ENCODE data around the gene B4GALT6. TPM values are rescaled to one million over a fixed set of nuclear protein-coding genes. Genes with fewer than 3 reads are reported as not detected.
A peak's percentile ranks its signal among the peaks of the same experiment; 100 is the strongest.

The B4GALT6 gene
- total and polyA plus RNA-seq, 11 donors: 1.3 to 11.9 (median 5.6) TPM

DNA sequence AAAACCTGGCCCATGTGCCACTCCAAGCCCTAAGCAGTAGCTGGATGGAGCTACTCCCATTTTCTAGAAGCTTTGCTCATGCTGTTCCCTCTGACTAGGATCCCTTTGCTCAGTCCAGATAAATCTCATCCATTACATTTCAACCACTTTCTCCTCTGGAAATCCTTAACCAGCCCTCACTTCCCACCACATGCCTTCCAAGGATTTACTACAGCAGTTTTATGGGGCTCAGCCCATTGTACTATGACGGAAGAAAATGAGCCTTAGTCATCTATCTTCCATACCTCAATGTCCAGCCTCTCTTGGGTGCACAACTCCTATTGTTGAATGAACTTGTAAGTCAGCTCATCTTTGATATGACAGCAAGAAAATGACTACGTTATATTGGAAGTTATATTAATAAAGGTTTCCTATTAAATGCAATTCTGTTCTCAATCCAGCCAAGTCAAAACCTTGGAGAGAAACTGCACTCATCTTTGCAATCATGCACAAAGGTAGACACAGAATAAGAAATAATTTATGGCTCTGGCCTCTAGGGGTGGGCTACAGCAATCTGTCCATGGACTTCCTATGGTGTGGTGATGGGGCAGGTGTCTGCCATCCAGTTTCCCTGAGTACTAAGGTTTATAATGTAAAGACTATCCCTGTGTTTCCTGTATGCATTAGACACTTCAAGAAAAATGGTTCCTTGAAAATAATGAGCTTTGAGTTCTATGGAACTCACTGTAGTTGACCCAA, 3.4 kb downstream of the B4GALT6 start:
- ATAC-seq: no peak
- no peaks in the 10 kb centered on the region for H3K27me3 ChIP-seq
- no peak overlapping the region for H3K27ac ChIP-seq
- peaks cover 0 to 23% (median 4%) of the 10 kb centered on the region in 12 donors for H3K4me1 ChIP-seq
- no peaks in the 10 kb centered on the region for H3K36me3 ChIP-seq
- H3K9me3 ChIP-seq: no peaks in the 10 kb centered on the region
- H3K4me3 ChIP-seq: no peak overlapping the region
- 91 to 98% (median 97%) methylated on average over 2 of the region's 2 CpGs for WGBS, 4 donors
- TF ChIP-seq POLR2A (IDR thresholded peaks at IDR 0.05): no peak
- TF ChIP-seq, protein P1, sequence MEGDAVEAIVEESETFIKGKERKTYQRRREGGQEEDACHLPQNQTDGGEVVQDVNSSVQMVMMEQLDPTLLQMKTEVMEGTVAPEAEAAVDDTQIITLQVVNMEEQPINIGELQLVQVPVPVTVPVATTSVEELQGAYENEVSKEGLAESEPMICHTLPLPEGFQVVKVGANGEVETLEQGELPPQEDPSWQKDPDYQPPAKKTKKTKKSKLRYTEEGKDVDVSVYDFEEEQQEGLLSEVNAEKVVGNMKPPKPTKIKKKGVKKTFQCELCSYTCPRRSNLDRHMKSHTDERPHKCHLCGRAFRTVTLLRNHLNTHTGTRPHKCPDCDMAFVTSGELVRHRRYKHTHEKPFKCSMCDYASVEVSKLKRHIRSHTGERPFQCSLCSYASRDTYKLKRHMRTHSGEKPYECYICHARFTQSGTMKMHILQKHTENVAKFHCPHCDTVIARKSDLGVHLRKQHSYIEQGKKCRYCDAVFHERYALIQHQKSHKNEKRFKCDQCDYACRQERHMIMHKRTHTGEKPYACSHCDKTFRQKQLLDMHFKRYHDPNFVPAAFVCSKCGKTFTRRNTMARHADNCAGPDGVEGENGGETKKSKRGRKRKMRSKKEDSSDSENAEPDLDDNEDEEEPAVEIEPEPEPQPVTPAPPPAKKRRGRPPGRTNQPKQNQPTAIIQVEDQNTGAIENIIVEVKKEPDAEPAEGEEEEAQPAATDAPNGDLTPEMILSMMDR (IDR thresholded peaks at IDR 0.05): peak in 3 of 12 donors; percentile 8 to 41 (median 35)
- intact Hi-C loops (cut with DNase I): loop anchor here in 1 of 10 donors (5.0 kb wide), 1 partner anchor 41 kb away; no protein-coding TSS in a partner anchor
- DNase-seq: no peak

- Histone ChIP-seq H3K4me1 (peaks cover 0 to 18% (median under 1%) of the 10 kb centered on the region in 12 donors), H3K9me3 (no peaks in the 10 kb centered on the region), H3K36me3 (no peaks in the 10 kb centered on the region), H3K27me3 (no peaks in the 10 kb centered on the region), H3K27ac (no peak overlapping the region), H3K4me3 (no peak overlapping the region)
- intact Hi-C loops (cut with DNase I): loop anchor here in 1 of 10 donors (5.0 kb wide), 1 partner anchor 42 kb away; no protein-coding TSS in a partner anchor
- 62 to 80% (median 69%) methylated on average over 1 of the region's 1 CpG for WGBS, 4 donors
- TF ChIP-seq, protein P1 (IDR thresholded peaks at IDR 0.05): no peak
- TF ChIP-seq POLR2A (IDR thresholded peaks at IDR 0.05): no peak
- peak in 1 of 4 donors; percentile 9 for ATAC-seq
- no peak for DNase-seq
Observed at GRCh38 chr18:31680433-31680811, 4.0 kb downstream of the B4GALT6 start.

DNA sequence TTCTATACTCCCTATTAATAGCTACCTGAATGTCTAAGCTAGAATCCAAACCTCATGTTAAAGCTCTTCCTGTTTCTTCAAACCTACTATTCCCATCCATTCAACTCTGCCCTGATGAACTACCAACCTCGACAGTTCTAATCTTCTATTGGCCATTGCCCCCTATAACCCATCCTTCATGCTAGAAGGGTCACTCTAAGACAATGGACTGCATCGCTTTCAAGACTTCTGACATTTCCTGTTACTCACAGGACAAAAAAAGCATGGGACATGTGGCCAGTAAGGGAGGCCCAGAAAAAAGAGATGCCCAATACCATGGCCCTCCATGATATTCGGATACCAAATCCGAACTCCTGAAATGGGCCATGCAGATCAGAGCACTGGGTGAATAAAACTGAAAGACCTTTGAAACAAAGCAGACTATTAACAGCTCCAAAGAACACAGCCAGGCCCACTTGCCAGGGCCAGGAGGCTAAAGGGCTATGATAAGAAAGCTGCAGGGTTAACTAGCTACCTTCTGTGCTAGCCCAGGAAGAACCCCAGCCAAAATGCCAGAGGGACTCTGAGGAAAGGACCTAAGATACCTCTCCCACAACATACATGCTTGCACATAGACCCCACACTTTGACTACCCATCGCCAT, 4.5 kb downstream of the B4GALT6 start:
- no peak overlapping the region for H3K4me3 ChIP-seq
- DNase-seq: no peak
- ATAC-seq: peak in 2 of 4 donors; percentile 9 to 10
- WGBS, 4 donors: 79 to 87% (median 83%) methylated on average over 5 of the region's 5 CpGs
- peaks cover 0 to 18% (median 0%) of the 10 kb centered on the region in 12 donors for H3K4me1 ChIP-seq
- no peaks in the 10 kb centered on the region for H3K9me3 ChIP-seq
- no peaks in the 10 kb centered on the region for H3K36me3 ChIP-seq
- no peaks in the 10 kb centered on the region for H3K27me3 ChIP-seq
- no peak for TF ChIP-seq POLR2A (IDR thresholded peaks at IDR 0.05)
- TF ChIP-seq, protein P1 (IDR thresholded peaks at IDR 0.05): no peak
- intact Hi-C loops (cut with DNase I): loop anchor here in 1 of 10 donors (5.0 kb wide), 1 partner anchor 42 kb away; no protein-coding TSS in a partner anchor
- H3K27ac ChIP-seq: peak overlapping the region in 1 of 12 donors; percentile 47

DNA sequence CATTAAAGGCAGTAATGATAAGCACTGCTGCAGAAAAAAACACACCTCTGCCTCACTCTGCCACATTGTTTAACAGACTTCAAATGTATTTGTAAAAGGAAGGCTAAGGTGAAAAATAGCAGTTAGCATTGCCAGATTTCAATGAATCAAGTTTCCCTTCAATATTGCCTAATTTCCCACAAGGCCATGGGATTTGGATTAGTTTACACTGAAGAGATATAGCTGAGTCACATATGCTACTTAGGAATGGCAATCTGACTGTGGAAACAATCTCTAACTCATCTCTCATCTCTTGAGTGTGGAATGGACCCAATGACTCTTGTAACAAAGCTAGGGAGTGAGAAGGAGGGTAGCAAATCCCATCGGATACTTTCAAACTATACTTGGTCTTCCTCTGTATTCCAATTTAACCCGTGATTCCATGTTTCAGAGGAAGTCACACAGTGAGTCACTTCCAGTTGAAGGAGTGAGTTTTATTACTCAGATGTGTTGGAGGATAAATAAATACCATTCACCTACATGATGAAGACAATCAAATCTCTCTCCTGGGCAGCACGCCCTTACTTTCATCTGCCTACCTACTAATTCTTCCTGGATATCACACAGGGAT, 5.1 kb downstream of the B4GALT6 start:
- H3K9me3 ChIP-seq: no peaks in the 10 kb centered on the region
- no peaks in the 10 kb centered on the region for H3K27me3 ChIP-seq
- no peak for TF ChIP-seq POLR2A (IDR thresholded peaks at IDR 0.05)
- TF ChIP-seq, protein P1 (IDR thresholded peaks at IDR 0.05): no peak
- no peaks in the 10 kb centered on the region for H3K36me3 ChIP-seq
- peaks cover 0 to 17% (median 0%) of the 10 kb centered on the region in 12 donors for H3K4me1 ChIP-seq
- peak overlapping the region in 1 of 12 donors; percentile 47 for H3K27ac ChIP-seq
- DNase-seq (no peak), ATAC-seq (peak in 2 of 4 donors; percentile 33 to 34)
- 63 to 69% (median 68%) methylated on average over 3 of the region's 3 CpGs for WGBS, 4 donors
- no peak overlapping the region for H3K4me3 ChIP-seq
- intact Hi-C loops (cut with DNase I): no loop called here
